HG03097 (cell line): ENCODE measurements around the gene MTA1.

Experiments used
- ATAC-seq: cut with Tn5 transposase; IDR thresholded peaks from one replicate; pipeline ENCODE4 v1.9.1; 2021; ENCODE audit not compliant: unreplicated experiment, low FRiP score

MTA1 gene

GRCh38 chr14:105482486-105483110 is 63.0 kb downstream of the MTA1 start:
- no peak for ATAC-seq

DNA sequence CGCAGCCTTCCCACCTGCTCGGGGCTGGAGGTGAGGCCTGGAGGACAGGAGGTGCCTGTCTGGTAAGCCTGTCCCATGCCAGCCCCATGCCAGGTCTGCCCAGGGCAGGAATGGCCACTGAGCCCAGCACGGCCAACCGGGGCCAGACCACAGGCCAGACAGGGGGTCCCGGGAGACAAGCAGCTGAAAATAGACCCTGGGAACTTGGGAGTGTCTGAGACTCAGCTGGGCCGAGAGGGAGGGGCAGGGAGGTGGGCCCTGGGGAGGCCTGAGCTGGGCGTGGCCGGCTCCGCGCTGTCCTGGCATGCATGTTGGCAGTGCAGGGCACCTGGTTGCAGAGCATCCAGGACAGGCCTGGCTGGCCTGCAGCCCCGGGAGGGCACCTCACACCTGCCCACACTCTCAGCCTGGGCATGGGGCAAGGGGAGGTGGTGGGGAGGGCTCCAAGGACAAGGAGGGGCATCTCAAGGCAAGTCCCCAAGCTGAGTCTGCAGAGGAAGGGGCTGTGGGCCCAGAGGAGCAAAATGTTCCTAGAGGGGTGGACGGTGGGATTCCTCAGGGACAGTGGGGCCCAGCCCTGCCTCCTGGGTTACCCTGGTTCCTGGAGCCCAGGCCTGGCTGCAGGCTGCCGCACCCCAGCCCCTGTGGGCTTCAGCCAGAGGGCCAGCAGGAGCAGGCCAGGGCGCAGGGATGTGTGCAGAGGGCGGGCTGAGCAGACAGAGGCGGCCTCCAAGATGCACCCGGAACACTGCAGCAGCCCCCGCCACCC is 63.9 kb downstream of the MTA1 start:
- no peak for ATAC-seq

GRCh38 chr14:105484069-105484996 is 64.7 kb downstream of the MTA1 start:
- no peak for ATAC-seq

- ATAC-seq = no peak
Measured at GRCh38 chr14:105484997-105485393, 65.4 kb downstream of the MTA1 start.

GRCh38 chr14:105485739-105486162 is 66.1 kb downstream of the MTA1 start:
- ATAC-seq = no peak

DNA sequence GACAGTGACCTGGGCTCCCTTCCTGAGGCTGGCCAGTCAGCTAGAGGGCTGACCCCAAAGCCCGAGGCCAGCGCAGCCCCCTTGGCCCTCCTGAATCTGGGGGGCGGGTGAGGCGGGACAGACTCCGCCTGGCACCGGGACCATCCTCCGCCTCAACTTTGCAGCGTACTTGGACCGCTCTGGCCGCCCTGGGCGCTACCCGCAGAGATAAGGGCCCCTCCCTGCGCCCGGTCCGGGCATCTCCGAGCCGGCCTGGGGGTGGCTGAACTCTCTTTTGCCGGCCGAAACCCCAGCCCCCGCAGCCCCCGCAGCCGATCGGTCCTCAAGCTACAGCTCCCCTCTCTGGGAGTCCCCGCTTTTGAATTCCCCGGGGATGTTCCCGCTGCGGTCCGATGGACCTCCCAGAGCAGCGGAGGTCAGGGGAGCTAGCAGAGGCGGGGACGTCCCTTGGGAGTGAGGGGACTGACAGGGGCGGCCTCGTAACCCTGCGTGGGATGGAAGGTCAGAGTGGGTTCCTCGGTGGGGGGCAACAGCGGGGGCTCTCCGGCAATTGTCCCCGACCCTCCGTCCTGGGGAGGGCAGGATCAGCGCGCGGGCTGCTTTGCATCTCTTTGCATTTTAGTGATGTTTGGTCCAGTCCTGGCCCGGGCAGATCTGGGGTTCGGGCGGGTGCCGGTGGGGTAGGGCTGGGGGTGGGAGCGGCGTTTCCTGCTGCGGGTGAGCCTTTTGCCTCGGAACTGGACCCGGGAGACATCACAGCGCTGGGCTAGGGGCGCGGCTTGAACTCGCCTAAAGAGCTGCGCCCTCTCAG is 66.7 kb downstream of the MTA1 start, which contains the start of gene CRIP1:
TSS of gene CRIP1 (plus strand) at position 724 of the 811 bp plus-strand sequence. CDS start 374 bp downstream, outside the sequence.
- no peak for ATAC-seq

DNA sequence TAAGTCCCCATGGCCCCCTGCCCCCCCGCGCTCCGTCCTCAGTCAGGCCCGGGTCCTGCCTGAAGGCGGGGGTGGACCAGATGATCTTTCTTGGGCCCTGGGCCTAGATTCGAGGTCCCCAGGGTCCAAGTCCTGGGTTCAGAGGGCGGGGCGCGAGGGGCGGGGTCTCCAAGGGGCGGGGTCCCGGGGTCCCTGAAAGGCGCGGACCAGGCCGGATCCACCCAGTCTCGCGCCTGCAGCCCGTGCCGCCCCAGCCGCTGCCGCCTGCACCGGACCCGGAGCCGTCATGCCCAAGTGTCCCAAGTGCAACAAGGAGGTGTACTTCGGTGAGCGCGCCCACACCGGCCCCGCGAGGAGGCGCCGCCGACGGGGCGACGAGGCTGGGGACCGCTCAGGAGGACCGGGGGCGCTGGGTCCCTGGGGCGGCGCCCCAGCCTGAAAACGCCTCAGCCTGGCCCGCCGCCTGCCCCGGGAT is 67.4 kb downstream of the MTA1 start:
- ATAC-seq = no peak

- no peak for ATAC-seq
Measured at GRCh38 chr14:105487449-105487985, 67.9 kb downstream of the MTA1 start.

DNA sequence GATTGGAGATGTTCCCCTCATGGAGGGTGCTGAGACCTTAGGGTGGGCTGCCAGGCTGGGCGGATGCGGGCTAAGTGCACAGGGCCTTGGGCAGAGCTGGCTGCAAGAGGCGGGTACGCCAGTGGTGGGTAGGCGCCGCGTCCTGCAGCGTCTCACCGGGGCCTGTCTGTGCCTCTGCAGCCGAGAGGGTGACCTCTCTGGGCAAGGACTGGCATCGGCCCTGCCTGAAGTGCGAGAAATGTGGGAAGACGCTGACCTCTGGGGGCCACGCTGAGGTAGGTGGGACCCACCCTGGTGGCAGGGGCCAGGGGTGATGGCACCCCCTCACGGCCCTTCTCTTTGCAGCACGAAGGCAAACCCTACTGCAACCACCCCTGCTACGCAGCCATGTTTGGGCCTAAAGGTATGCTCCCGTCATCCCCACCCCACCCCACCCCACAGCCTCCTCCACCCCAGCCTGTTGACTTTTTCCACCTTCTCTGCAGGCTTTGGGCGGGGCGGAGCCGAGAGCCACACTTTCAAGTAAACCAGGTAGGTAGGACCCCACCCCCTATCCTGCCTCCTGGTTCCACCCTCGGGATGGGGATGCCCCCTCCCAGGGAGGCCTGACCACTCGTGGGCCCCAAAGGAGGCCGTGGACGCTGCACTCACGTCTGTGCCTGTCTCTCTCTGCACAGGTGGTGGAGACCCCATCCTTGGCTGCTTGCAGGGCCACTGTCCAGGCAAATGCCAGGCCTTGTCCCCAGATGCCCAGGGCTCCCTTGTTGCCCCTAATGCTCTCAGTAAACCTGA is 68.6 kb downstream of the MTA1 start:
- no peak for ATAC-seq

DNA sequence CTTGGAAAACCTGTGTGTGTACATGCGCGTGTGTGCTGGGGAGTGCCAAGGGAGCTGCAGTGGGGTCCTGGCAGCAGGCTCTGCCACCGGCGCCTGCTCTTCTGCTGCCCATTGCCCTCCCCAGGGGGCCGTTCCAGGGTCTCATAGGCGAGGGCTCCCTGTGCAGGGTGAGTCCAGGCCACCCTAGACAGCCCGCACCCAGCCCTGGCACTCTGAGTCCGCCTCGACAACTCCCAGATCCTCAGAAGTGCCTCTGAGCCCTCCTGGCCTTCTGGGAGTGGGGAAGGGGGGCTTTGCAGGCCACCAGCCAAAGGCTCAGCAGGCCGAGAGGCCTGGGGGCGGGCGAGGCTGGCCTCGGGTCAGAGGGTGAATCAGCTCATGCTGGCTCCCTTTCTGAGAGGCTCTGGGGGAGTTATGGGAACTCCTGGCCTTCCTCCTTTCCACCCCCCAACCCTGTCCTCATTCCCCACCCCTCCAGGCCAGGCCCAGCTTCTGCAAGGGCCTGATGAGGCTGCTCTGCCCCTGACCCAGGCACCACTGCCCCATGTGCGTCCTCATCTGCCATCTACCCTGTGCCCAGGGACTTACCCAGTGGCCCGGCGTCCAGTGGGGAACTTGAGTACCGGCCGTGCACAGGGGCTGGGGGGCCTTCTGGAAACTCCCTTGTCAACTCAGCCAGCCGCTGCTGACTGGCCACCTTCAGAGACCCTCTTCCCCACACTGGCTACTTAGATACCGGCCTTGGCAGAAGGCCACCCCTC is 69.3 kb downstream of the MTA1 start:
- ATAC-seq = no peak

DNA sequence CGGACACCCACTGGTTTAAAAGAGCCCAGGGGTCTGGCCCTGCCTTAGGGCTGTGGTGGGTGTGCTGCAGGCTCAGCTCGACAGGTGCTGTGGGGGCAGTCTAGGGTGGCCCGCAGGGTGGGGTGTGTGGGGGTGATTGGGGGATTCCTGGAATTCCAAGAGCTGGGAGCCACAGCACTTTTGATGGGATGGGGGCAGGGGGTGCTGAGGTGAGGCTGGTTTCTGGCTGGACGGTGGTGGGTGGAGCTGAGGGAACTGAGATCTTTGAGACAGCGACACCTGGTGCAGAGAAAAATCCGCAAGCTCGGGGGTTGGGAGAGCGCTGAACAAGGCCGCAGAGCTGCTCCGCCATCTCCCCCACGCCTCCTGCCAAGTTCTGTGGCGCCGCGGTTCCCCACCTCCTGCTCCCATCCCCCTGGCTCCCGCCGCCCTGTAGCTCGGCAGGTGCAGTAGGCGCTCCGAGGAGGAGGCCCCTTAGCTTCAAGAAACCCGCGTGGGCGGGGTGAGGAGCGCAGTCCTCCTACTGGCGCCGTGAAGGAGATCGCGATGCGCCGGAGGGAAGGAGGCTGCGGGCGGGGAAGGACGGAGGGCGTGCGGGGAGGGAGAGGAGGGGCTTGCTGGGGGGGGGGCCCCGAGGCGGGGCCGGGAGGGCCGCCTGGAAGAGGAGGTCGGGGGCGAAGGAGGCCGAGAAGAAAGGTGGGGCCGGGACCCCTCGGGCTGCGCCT is 70.1 kb downstream of the MTA1 start:
- ATAC-seq = no peak

DNA sequence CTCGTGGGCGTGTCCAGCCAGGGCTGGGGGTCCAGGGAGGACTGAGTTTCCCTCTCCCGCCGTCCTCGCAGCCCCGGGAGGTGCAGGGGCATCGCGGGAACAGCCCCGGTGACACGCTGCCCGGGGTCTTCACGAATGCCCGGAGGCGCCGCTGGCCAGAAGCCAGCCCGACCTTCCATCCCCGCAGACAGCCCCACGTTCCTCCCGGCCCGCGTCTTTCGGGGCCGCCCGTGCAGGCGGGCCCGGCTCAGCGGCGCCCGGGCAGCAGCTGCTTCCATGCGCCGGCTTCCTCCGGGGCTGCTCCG is 70.6 kb downstream of the MTA1 start:
- ATAC-seq = peak; percentile 2

GRCh38 chr14:105490572-105491365 is 71.1 kb downstream of the MTA1 start, which contains the start of gene TEDC1:
TSS of gene TEDC1 (plus strand) at chr14:105491246. CDS start at chr14:105491376, 130 bp downstream.
- ATAC-seq = peak; percentile 69

DNA sequence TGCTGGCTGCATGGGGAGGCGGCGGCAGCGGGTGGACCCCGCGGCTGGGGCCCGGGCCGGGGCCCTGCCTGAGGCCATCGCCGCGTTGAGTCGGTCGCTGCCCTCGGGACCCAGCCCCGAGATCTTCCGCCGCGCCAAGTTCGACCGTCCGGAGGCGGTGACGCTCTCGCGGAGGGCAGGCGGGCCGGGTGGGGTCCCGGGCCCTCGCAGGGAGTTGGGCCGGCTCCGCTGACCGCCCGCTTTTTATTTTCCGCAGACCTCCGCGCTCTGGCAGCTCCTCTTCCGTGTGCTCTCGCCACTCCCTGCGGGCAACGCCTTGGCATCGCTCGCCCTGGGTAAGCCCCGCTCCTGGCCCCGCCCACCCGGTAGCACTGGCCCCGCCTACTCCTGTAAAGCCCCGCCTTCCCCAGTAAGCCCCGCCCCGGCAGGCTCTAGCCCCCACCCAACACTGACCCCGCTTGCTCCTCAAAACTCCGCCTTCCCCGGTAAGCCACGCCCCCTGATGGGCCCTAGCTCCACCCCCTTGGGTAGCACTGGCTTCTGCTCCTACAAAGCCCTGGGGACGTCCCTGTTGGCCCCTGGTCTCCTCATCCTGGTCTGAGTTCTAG is 71.8 kb downstream of the MTA1 start:
- ATAC-seq = peak; percentile 2

- no peak for ATAC-seq
Measured at GRCh38 chr14:105492031-105492970, 72.7 kb downstream of the MTA1 start.
